HPDE6-E6E7 (cell line): ENCODE results near the gene NUDC.
A peak's percentile ranks its signal among the peaks of the same experiment; 100 is the strongest.
"Not testable (repeated sequence)": the region's sequence is repeated elsewhere in the genome, so short reads cannot be mapped to it uniquely, and the experiment has no call there.

Experiments used
- DNase-seq: peaks from one replicate; pipeline ENCODE4 v3.0.0; 2011; ENCODE audit warnings: missing footprints; ENCODE audit errors: extremely low spot score

The NUDC gene

GRCh38 chr1:26921540-26922430, at the start of gene NUDC:
Gene NUDC (plus strand): TSS chr1:26921743. CDS start chr1:26921849, 106 bp downstream.
- DNase-seq: peak; percentile 98

GRCh38 chr1:26873097-26873496, 48.4 kb upstream of the NUDC start:
- not testable (repeated sequence) for DNase-seq

GRCh38 chr1:26874896-26875295, 46.6 kb upstream of the NUDC start:
- no peak for DNase-seq

GRCh38 chr1:26877326-26877725, 44.2 kb upstream of the NUDC start:
- DNase-seq: no peak

GRCh38 chr1:26879793-26880192, 41.8 kb upstream of the NUDC start:
- no peak for DNase-seq

GRCh38 chr1:26881611-26882010, 39.9 kb upstream of the NUDC start:
- DNase-seq: not testable (repeated sequence)

GRCh38 chr1:26882696-26883463, 38.7 kb upstream of the NUDC start:
- DNase-seq: no peak

- no peak for DNase-seq
These were observed 34.4 kb upstream of the NUDC start for GRCh38 chr1:26887125-26887524.

- no peak for DNase-seq
These were observed 33.3 kb upstream of the NUDC start for GRCh38 chr1:26888231-26888630.

- DNase-seq: peak; percentile 74
These were observed 31.7 kb upstream of the NUDC start, which contains the start of gene GPN2 for GRCh38 chr1:26889551-26890466. Gene GPN2 (minus strand): TSS chr1:26890283. CDS start chr1:26890096, 187 bp downstream.

- no peak for DNase-seq
These were observed 31.1 kb upstream of the NUDC start for GRCh38 chr1:26890467-26890796.

GRCh38 chr1:26894263-26894662, 27.3 kb upstream of the NUDC start:
- peak; percentile 76 for DNase-seq

GRCh38 chr1:26897351-26897750, 24.2 kb upstream of the NUDC start:
- no peak for DNase-seq

GRCh38 chr1:26900001-26900814, 21.3 kb upstream of the NUDC start, which contains the start of gene GPATCH3:
Gene GPATCH3 (minus strand): TSS chr1:26900467. CDS start chr1:26900442, 25 bp downstream.
- peak; percentile 85 for DNase-seq

- DNase-seq: no peak
These were observed 20.6 kb upstream of the NUDC start for GRCh38 chr1:26900815-26901511.

- peak; percentile 98 for DNase-seq
These were observed 14.2 kb upstream of the NUDC start for GRCh38 chr1:26907071-26907917.

GRCh38 chr1:26909951-26910342, 11.6 kb upstream of the NUDC start:
- no peak for DNase-seq

GRCh38 chr1:26910343-26911160, 11.0 kb upstream of the NUDC start:
- DNase-seq: no peak
